Measurements from ENCODE around the gene REP15. TPM values are rescaled to one million over a fixed set of nuclear protein-coding genes. Genes with fewer than 3 reads are reported as not detected.
"Not testable (repeated sequence)": the region's sequence is repeated elsewhere in the genome, so short reads cannot be mapped to it uniquely, and the experiment has no call there.

REP15 gene
- total and polyA plus RNA-seq, 2 donors (not counting 1 experiment from before 2014, with no cell fraction given) = 0.44 TPM; not detected in 1

DNA sequence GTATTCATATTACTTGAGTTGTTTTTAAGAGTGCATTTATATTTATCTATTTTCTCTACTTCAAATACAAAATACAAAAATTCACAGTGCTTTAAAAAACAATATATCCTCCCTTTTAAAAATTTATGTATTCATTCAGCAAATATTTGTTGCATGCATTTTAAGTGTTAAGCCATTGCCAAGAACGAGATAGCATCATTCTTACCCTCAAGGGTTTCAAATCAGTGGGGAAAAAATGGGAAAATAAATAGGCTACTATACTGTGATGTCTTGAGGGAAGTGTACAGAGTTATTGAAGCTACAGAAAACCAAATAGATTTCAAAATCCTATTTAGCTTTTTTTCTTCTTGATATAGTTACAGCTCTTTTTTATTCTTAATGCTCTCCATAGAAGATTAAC lies 37.5 kb downstream of the REP15 start:
- H3K27me3 ChIP-seq (replicated peaks in 1 of 4; ENCODE audit: control extremely low read depth in 1 of 4, control insufficient read depth in 3 of 4, insufficient read depth in 4 of 4, low read length in 3 of 4) = no peaks in the 10 kb centered on the region
- intact Hi-C loops (cut with micrococcal nuclease) = loop anchor here (1.0 kb wide), 1 partner anchor 88 kb away; no protein-coding TSS in a partner anchor
- ChIA-PET CTCF (interaction anchor here (0.5 to 5.4 kb wide), 10 partner anchors 11 to 413 kb away, joined by 3 to 59 read pairs (median 6); partner anchors contain the start of genes KLHL42, MANSC4 and REP15), POLR2A (no interaction called here)
- WGBS (ENCODE audit: insufficient coverage) = no CpG with 5 or more reads among the region's 1 CpG
- no peak overlapping the region for H2AFZ ChIP-seq (ENCODE audit: insufficient read depth, low read depth, low read length, poor library complexity, severe bottlenecking)
- Mint-ChIP-seq H3K4me1 (no peaks in the 10 kb centered on the region), H3K9me3 (ENCODE audit: insufficient read depth) (no peaks in the 10 kb centered on the region), H3K27ac (no peak overlapping the region), H3K27me3 (no peaks in the 10 kb centered on the region), H3K4me3 (no peak overlapping the region)
- H3K4me1 ChIP-seq (ENCODE audit: control insufficient read depth in 2 of 2, insufficient read depth in 2 of 2, low read length in 2 of 2) = no peaks in the 10 kb centered on the region
- no peak overlapping the region for H3K9ac ChIP-seq (ENCODE audit: low read length)
- H3K36me3 ChIP-seq (replicated peaks in 1 of 2; ENCODE audit: control extremely low read depth in 1 of 2, control insufficient read depth in 1 of 2, extremely low read depth in 1 of 2, insufficient read depth in 2 of 2, low read length in 1 of 2) = peaks cover 19 to 35% of the 10 kb centered on the region in 2 experiments
- H3K79me2 ChIP-seq (ENCODE audit: control insufficient read depth, insufficient read depth, low read length) = no peaks in the 10 kb centered on the region
- H4K20me1 ChIP-seq (ENCODE audit: control insufficient read depth, insufficient read depth, low read length, poor library complexity, severe bottlenecking) = peaks cover 5% of the 10 kb centered on the region
- H3K27ac ChIP-seq (ENCODE audit: low read length in 2 of 2) = no peak overlapping the region
- TF ChIP-seq, protein P1, sequence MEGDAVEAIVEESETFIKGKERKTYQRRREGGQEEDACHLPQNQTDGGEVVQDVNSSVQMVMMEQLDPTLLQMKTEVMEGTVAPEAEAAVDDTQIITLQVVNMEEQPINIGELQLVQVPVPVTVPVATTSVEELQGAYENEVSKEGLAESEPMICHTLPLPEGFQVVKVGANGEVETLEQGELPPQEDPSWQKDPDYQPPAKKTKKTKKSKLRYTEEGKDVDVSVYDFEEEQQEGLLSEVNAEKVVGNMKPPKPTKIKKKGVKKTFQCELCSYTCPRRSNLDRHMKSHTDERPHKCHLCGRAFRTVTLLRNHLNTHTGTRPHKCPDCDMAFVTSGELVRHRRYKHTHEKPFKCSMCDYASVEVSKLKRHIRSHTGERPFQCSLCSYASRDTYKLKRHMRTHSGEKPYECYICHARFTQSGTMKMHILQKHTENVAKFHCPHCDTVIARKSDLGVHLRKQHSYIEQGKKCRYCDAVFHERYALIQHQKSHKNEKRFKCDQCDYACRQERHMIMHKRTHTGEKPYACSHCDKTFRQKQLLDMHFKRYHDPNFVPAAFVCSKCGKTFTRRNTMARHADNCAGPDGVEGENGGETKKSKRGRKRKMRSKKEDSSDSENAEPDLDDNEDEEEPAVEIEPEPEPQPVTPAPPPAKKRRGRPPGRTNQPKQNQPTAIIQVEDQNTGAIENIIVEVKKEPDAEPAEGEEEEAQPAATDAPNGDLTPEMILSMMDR (IDR thresholded peaks at IDR 0.05) = no peak
- TF ChIP-seq EZH2 (IDR thresholded peaks at IDR 0.05; ENCODE audit: borderline replicate concordance, insufficient read depth, low read depth, low read length, poor library complexity, severe bottlenecking) = no peak
- no peak overlapping the region for H3K4me2 ChIP-seq (replicated peaks; ENCODE audit: low read depth, low read length, poor library complexity, severe bottlenecking)
- ATAC-seq (ENCODE audit: low read depth) = no peak
- H3K9me3 ChIP-seq (ENCODE audit: control extremely low read depth in 1 of 3, control insufficient read depth in 2 of 3, insufficient read depth in 1 of 3, low read length in 2 of 3) = no peaks in the 10 kb centered on the region
- no peak for DNase-seq
- H3K4me3 ChIP-seq (ENCODE audit: control extremely low read depth in 1 of 5, extremely low read depth in 1 of 5, insufficient read depth in 1 of 5, low read depth in 2 of 5, low read length in 4 of 5) = no peak overlapping the region

DNA sequence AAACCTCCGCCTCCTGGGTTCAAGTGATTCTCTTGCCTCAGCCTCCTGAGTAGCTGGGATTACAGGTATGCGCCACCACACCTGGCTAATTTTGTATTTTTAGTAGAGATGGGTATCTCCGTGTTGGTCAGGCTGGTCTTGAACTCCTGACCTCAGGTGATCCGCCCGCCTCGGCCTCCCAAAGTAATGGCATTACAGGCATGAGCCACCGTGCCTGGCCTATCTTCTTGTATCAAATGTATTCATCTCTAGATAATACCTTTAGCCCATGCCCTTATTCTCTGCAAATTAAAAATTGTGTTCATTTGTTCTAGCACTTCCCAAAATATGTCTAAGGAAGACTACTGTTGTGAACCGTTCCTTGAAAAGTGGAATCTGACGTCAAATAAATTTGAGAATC lies 38.1 kb downstream of the REP15 start:
- H3K9me3 ChIP-seq (ENCODE audit: control extremely low read depth in 1 of 3, control insufficient read depth in 2 of 3, insufficient read depth in 1 of 3, low read length in 2 of 3); H3K4me3 ChIP-seq (ENCODE audit: control extremely low read depth in 1 of 5, extremely low read depth in 1 of 5, insufficient read depth in 1 of 5, low read depth in 2 of 5, low read length in 4 of 5); H3K27ac ChIP-seq (ENCODE audit: low read length in 2 of 2); H3K27ac Mint-ChIP-seq; H3K9ac ChIP-seq (ENCODE audit: low read length); ATAC-seq (ENCODE audit: low read depth); H3K4me1 ChIP-seq (ENCODE audit: control insufficient read depth in 2 of 2, insufficient read depth in 2 of 2, low read length in 2 of 2); intact Hi-C loops (cut with micrococcal nuclease); H4K20me1 ChIP-seq (ENCODE audit: control insufficient read depth, insufficient read depth, low read length, poor library complexity, severe bottlenecking); H3K4me1 Mint-ChIP-seq; H3K79me2 ChIP-seq (ENCODE audit: control insufficient read depth, insufficient read depth, low read length); H2AFZ ChIP-seq (ENCODE audit: insufficient read depth, low read depth, low read length, poor library complexity, severe bottlenecking); H3K9me3 Mint-ChIP-seq (ENCODE audit: insufficient read depth); H3K4me3 Mint-ChIP-seq; POLR2A ChIA-PET; H3K4me2 ChIP-seq (replicated peaks; ENCODE audit: low read depth, low read length, poor library complexity, severe bottlenecking); H3K27me3 ChIP-seq (replicated peaks in 1 of 4; ENCODE audit: control extremely low read depth in 1 of 4, control insufficient read depth in 3 of 4, insufficient read depth in 4 of 4, low read length in 3 of 4); DNase-seq; H3K27me3 Mint-ChIP-seq: not testable (repeated sequence)
- CTCF ChIA-PET = interaction anchor here (0.5 to 5.4 kb wide), 6 partner anchors 11 to 414 kb away, joined by 4 to 59 read pairs (median 16); partner anchors contain the start of genes KLHL42 and MANSC4
- H3K36me3 ChIP-seq (replicated peaks in 1 of 2; ENCODE audit: control extremely low read depth in 1 of 2, control insufficient read depth in 1 of 2, extremely low read depth in 1 of 2, insufficient read depth in 2 of 2, low read length in 1 of 2) = peaks cover 21 to 38% of the 10 kb centered on the region in 2 experiments
- WGBS (ENCODE audit: insufficient coverage) = no CpG with 5 or more reads among the region's 9 CpGs

Measured in B cell (primary cell).